K562 (cell line): ENCODE results near the gene EIF3I. TPM values are rescaled to one million over a fixed set of nuclear protein-coding genes. Genes with fewer than 3 reads are reported as not detected.

Source experiments
- ATAC-seq: fragments of 200-7000 bp; cut with Tn5 transposase; 3 replicates; pipeline ENCODE4 v1.9.1; 2020; ENCODE audit warnings: moderate library complexity
- BruUV-seq: library from RNA; stranded (reverse); fragments of 400-500 nt; replicated peaks from 2 replicates; lab custom pipeline; 2021; lab: Mats Ljungman, UMichigan
- CTCF ChIA-PET: fragments of 300-600 bp; formaldehyde crosslinking; extraction: SDS; loops from one replicate; lab custom pipeline; 2021; ENCODE audit warnings: low intra/inter-chr PET ratio; lab: Yijun Ruan, JAX
- POLR2A ChIA-PET: fragments of 300-600, 350-650 bp; sonication (Branson Sonifier 250); formaldehyde crosslinking; extraction: SDS; loops from one replicate; lab custom pipeline; 2021; ENCODE audit warnings: antibody characterized with exemption, inconsistent platforms; lab: Yijun Ruan, JAX
- DNase-seq, 4 experiments: peaks; one replicate each; pipeline versions ENCODE4 v3.0.0 to v3.0.0-alpha.2; 2011 to 2018; ENCODE audit warnings: low spot score in 3 of 4, mixed read lengths in 3 of 4; ENCODE audit errors: extremely low read depth in 1 of 4
- FAIRE-seq: peaks from 2 replicates; lab custom pipeline; 2011; peaks lifted over from hg19 to GRCh38; lab: Jason Lieb, UNC
- H2AFZ ChIP-seq: 2 replicates; pipeline ENCODE4 v1.6.0; 2011; ENCODE audit warnings: low read depth, low read length, control low read depth, inconsistent platforms
- H3K27ac ChIP-seq: fragments of 200-600 bp; 3 replicates; pipeline ENCODE4 v1.8.0; 2011; ENCODE audit warnings: low read depth, mild to moderate bottlenecking, control low read depth, inconsistent platforms, low read length, moderate library complexity, mixed read lengths; ENCODE audit errors: extremely low read depth
- H3K27me3 ChIP-seq, 2 experiments: fragments of 300-600 bp in 1 of 2; 2 replicates in 1 of 2; 3 replicates in 1 of 2; pipeline versions ENCODE4 v1.6.0 to v1.8.0; 2011; ENCODE audit warnings: inconsistent platforms in 2 of 2, low read length in 2 of 2, mild to moderate bottlenecking in 1 of 2, mixed read lengths in 1 of 2, moderate library complexity in 1 of 2; ENCODE audit not compliant: control insufficient read depth in 2 of 2, insufficient read depth in 2 of 2
- H3K36me3 ChIP-seq: fragments of 300-600 bp; 3 replicates; pipeline ENCODE4 v1.8.0; 2011; ENCODE audit warnings: mild to moderate bottlenecking, low read length, inconsistent platforms; ENCODE audit not compliant: control insufficient read depth, insufficient read depth
- H3K4me1 ChIP-seq, 2 experiments: fragments of 200-600 bp in 1 of 2; replicated peaks in 1 of 2; 2 replicates in 1 of 2; 3 replicates in 1 of 2; pipeline versions ENCODE4 v1.5.1 to v1.8.0; 2011; ENCODE audit warnings: inconsistent platforms in 2 of 2, low read length in 2 of 2, mild to moderate bottlenecking in 1 of 2, mixed read lengths in 1 of 2, moderate library complexity in 1 of 2; ENCODE audit not compliant: control insufficient read depth in 2 of 2, insufficient read depth in 2 of 2
- H3K4me2 ChIP-seq: 2 replicates; pipeline ENCODE4 v1.6.1; 2011; ENCODE audit warnings: low read length, control low read depth, inconsistent platforms, mixed read lengths; ENCODE audit not compliant: insufficient read depth
- H3K4me3 ChIP-seq: fragments of 200-600 bp; sonication (generic), shearing (Covaris generic); 2 replicates; pipeline ENCODE4 v1.5.1; 2016; ENCODE audit warnings: control low read depth, inconsistent platforms
- H3K79me2 ChIP-seq: fragments of 200-600 bp; 3 replicates; pipeline ENCODE4 v1.8.0; 2011; ENCODE audit warnings: low read length, inconsistent platforms; ENCODE audit not compliant: control insufficient read depth, insufficient read depth
- H3K9ac ChIP-seq, 2 experiments: 2 replicates each; pipeline versions ENCODE4 v1.6.0 to v1.6.1; 2011; ENCODE audit warnings: low read depth in 2 of 2, low read length in 2 of 2, control low read depth in 1 of 2, inconsistent platforms in 1 of 2, mild to moderate bottlenecking in 1 of 2, mixed read lengths in 1 of 2; ENCODE audit not compliant: insufficient read depth in 1 of 2
- H3K9me1 ChIP-seq: one replicate; pipeline ENCODE4 v1.6.0; 2011; ENCODE audit warnings: inconsistent platforms, mild to moderate bottlenecking, low read length, moderate library complexity; ENCODE audit not compliant: control insufficient read depth, insufficient read depth
- H3K9me3 ChIP-seq: replicated peaks from 2 replicates; pipeline ENCODE4 v1.5.1; 2011; ENCODE audit warnings: low read depth, low read length, inconsistent platforms; ENCODE audit not compliant: control insufficient read depth, insufficient read depth
- H4K20me1 ChIP-seq: replicated peaks from 2 replicates; pipeline ENCODE4 v1.6.1; 2011; ENCODE audit warnings: low read length, inconsistent platforms, mixed read lengths; ENCODE audit not compliant: control insufficient read depth, insufficient read depth
- AFF4 ChIP-seq: sonication (generic); formaldehyde crosslinking; IDR thresholded peaks from 2 replicates; pipeline ENCODE4 v1.8.0; 2023; ENCODE audit warnings: mild to moderate bottlenecking, missing genetic modification reagents
- CREB5 ChIP-seq: fragments of 250-450 bp; sonication (Bioruptor Pico); IDR thresholded peaks from 2 replicates; pipeline ENCODE4 v1.5.0; 2020; ENCODE audit warnings: mild to moderate bottlenecking
- FOXO4 ChIP-seq: fragments of 450-650 bp; formaldehyde crosslinking; IDR thresholded peaks from 2 replicates; pipeline ENCODE4 v1.4.0; 2020; ENCODE audit warnings: mild to moderate bottlenecking, moderate library complexity
- HBP1 ChIP-seq: fragments of 450-650 bp; formaldehyde crosslinking; IDR thresholded peaks from 2 replicates; pipeline ENCODE4 v1.4.0; 2022; ENCODE audit warnings: missing genetic modification characterization
- HLTF ChIP-seq: fragments of 450-650 bp; IDR thresholded peaks from 2 replicates; pipeline ENCODE4 v1.6.1; 2016
- MEIS2 ChIP-seq: fragments of 450-650 bp; IDR thresholded peaks from 2 replicates; pipeline ENCODE4 v1.6.1; 2014; ENCODE audit warnings: mild to moderate bottlenecking; ENCODE audit not compliant: partially characterized antibody
- NEUROD1 ChIP-seq: fragments of 150-350 bp; IDR thresholded peaks from 2 replicates; pipeline ENCODE4 v1.6.1; 2014; ENCODE audit warnings: borderline replicate concordance, low read length, low read depth; ENCODE audit not compliant: partially characterized antibody
- ZBTB49 ChIP-seq: sonication (generic); formaldehyde crosslinking; IDR thresholded peaks from 2 replicates; pipeline ENCODE4 v1.8.0; 2022; ENCODE audit warnings: missing genetic modification reagents, mild to moderate bottlenecking, borderline replicate concordance
- ZNF146 ChIP-seq: IDR thresholded peaks from one replicate; pipeline ENCODE4 v1.6.1; 2018; ENCODE audit warnings: missing compliant biosample characterization; ENCODE audit not compliant: unreplicated experiment
- ZNF232 ChIP-seq: sonication (generic); formaldehyde crosslinking; IDR thresholded peaks from 2 replicates; pipeline ENCODE4 v1.8.0; 2022; ENCODE audit warnings: mild to moderate bottlenecking, missing genetic modification reagents
- ZNF239 ChIP-seq: fragments of 250-450 bp; sonication (Bioruptor Pico); IDR thresholded peaks from 2 replicates; pipeline ENCODE4 v1.4.0; 2020; ENCODE audit warnings: mild to moderate bottlenecking
- WGBS: fragments of 100-300 bp; shearing (Covaris generic); methylation state at CpG from one replicate; pipeline ENCODE4 v1.1.6; 2016; ENCODE audit warnings: low coverage, mixed read lengths; ENCODE audit not compliant: insufficient coverage; ENCODE audit errors: missing lambda C conversion rate; 5-methylcytosine and 5-hydroxymethylcytosine counted together
- in situ Hi-C: fragments of 300-500 bp; cut with MboI; formaldehyde crosslinking; loops from 4 replicates; pipeline ENCODE4 v1.15.0; 2018; ENCODE audit warnings: inconsistent platforms, mixed read lengths
- intact Hi-C: fragments of 100-400 bp; cut with micrococcal nuclease; formaldehyde crosslinking; loops from 2 replicates; pipeline ENCODE4 v1.14.2; 2022
- polyA plus RNA-seq, 8 experiments: library from polyadenylated mRNA; depleted of rRNA in 4 of 8; stranded (reverse) in 5 of 8; unstranded in 3 of 8; fragments of >200 nt; fragmentation: Nextera tagmentation in 2 of 8; fragmentation: Illumina TruSeq in 1 of 8; extraction: Ambion mirVana in 2 of 8; extraction: Trizol in 1 of 8; gene quantifications; 2 replicates each; pipeline versions ENCODE4 v1.2.1 to v1.2.3, GENCODE V29; 2011 to 2014; ENCODE audit warnings: inconsistent platforms in 1 of 8, missing spikeins in 1 of 8
- total RNA-seq, 7 experiments: library from RNA; depleted of rRNA in 6 of 7; stranded (reverse); fragments of >200 nt in 6 of 7; fragmentation: Illumina TruSeq in 2 of 7; extraction: Trizol in 2 of 7; gene quantifications; 2 replicates each; pipeline versions ENCODE4 v1.2.1 to v1.2.3, GENCODE V29; 2011 to 2021; ENCODE audit warnings: low replicate concordance in 1 of 7

EIF3I gene
- total and polyA plus RNA-seq, 9 of the 15 experiments (the other 6 are each of a cell fraction or from before 2014, with no cell fraction given), result 414 to 1,526 (median 635) TPM

GRCh38 chr1:32246888-32247273, 24.7 kb downstream of the EIF3I start, which contains the start of gene FAM167B:
TSS of gene FAM167B (plus strand) at chr1:32247222. CDS start at chr1:32247422, 200 bp downstream.
- H3K4me3 ChIP-seq, result no peak within 1 kb of the TSS
- CTCF ChIA-PET, result interaction anchor here (0.7 to 1.1 kb wide), 2 partner anchors 31 to 430 kb away, joined by 3 to 4 read pairs; no protein-coding TSS in a partner anchor
- in situ Hi-C loops (no loop called here), intact Hi-C loops (loop anchor here (5.0 kb wide), 1 partner anchor 40 kb away; the partner anchor contains the start of genes DCDC2B and IQCC)
- POLR2A ChIA-PET, result interaction anchor here (0.7 to 1.8 kb wide), 7 partner anchors 8 to 69 kb away, joined by 3 to 9 read pairs (median 3); no protein-coding TSS in a partner anchor
- H3K79me2 ChIP-seq, result no peaks in the 10 kb centered on the region
- FAIRE-seq, result no peak
- no peak for DNase-seq
- H4K20me1 ChIP-seq, result no peaks in the 10 kb centered on the region
- peaks cover 25 to 28% of the 10 kb centered on the region in 2 experiments; a peak in 4 of 5 replicates for H3K4me1 ChIP-seq
- H3K4me2 ChIP-seq, result peak within 1 kb of the TSS; percentile 54; the same call in 1 of the 2 replicates
- no peaks in the 10 kb centered on the region for H3K9me1 ChIP-seq
- no peaks in the 10 kb centered on the region for H3K27me3 ChIP-seq
- H3K36me3 ChIP-seq, result no peaks in the 10 kb centered on the region
- no peaks in the 10 kb centered on the region for H3K9me3 ChIP-seq
- peak within 1 kb of the TSS; percentile 99 for H2AFZ ChIP-seq
- no peak within 1 kb of the TSS for H3K27ac ChIP-seq
- no TSS peak for BruUV-seq
- WGBS, result 60% methylated on average over 3 of the region's 3 CpGs
- ATAC-seq, result no peak
- H3K9ac ChIP-seq, result peak within 1 kb of the TSS in 1 of 2 experiments; percentile 49; a peak in 2 of 4 replicates
- TF ChIP-seq HLTF (no peak), FOXO4 (no peak), MEIS2 (no peak), ZBTB49 (CRISPR knock-in tag) (no peak), HBP1 (no peak), NEUROD1 (no peak), AFF4 (no peak), ZNF239 (CRISPR knock-in tag) (no peak), ZNF146 (no peak), ZNF232 (CRISPR knock-in tag) (no peak), CREB5 (CRISPR knock-in tag) (no peak)
